ENCODE measurements around the gene PLEKHH2. TPM values are rescaled to one million over a fixed set of nuclear protein-coding genes. Genes with fewer than 3 reads are reported as not detected.
A peak's percentile ranks its signal among the peaks of the same experiment; 100 is the strongest.
"Not testable (repeated sequence)": the region's sequence is repeated elsewhere in the genome, so short reads cannot be mapped to it uniquely, and the experiment has no call there.

The PLEKHH2 gene
- total RNA-seq, 1 donor from 2014 or later = 0.84 TPM

- Mint-ChIP-seq H3K27me3 (ENCODE audit: low read depth, unreplicated experiment) (no peaks in the 10 kb centered on the region), H3K36me3 (ENCODE audit: low read depth, unreplicated experiment) (no peaks in the 10 kb centered on the region), H3K27ac (ENCODE audit: unreplicated experiment) (no peak overlapping the region), H3K4me1 (ENCODE audit: low read depth, unreplicated experiment) (peaks cover 11% of the 10 kb centered on the region), H3K4me3 (ENCODE audit: unreplicated experiment) (no peak overlapping the region), H3K9me3 (ENCODE audit: unreplicated experiment) (peaks cover 2% of the 10 kb centered on the region)
- FAIRE-seq = no peak
- Histone ChIP-seq H3K4me3 (ENCODE audit: insufficient read depth, low read depth, low read length) (no peak overlapping the region), H3K27ac (ENCODE audit: low read depth, low read length) (no peak overlapping the region), H2AFZ (ENCODE audit: low read depth, low read length) (no peak overlapping the region), H3K4me2 (ENCODE audit: low read length) (no peak overlapping the region), H3K36me3 (ENCODE audit: insufficient read depth, low read length) (no peaks in the 10 kb centered on the region), H3K9me3 (ENCODE audit: insufficient read depth, low read depth, low read length) (no peaks in the 10 kb centered on the region), H3K27me3 (ENCODE audit: insufficient read depth, low read length) (no peaks in the 10 kb centered on the region), H3K9ac (ENCODE audit: low read length) (peak overlapping the region; percentile 39), H3K4me1 (ENCODE audit: insufficient read depth, low read length) (peaks cover 10% of the 10 kb centered on the region), H4K20me1 (ENCODE audit: insufficient read depth, low read length) (no peaks in the 10 kb centered on the region), H3K79me2 (ENCODE audit: insufficient read depth, low read length) (no peaks in the 10 kb centered on the region)
- TF ChIP-seq, protein P1, sequence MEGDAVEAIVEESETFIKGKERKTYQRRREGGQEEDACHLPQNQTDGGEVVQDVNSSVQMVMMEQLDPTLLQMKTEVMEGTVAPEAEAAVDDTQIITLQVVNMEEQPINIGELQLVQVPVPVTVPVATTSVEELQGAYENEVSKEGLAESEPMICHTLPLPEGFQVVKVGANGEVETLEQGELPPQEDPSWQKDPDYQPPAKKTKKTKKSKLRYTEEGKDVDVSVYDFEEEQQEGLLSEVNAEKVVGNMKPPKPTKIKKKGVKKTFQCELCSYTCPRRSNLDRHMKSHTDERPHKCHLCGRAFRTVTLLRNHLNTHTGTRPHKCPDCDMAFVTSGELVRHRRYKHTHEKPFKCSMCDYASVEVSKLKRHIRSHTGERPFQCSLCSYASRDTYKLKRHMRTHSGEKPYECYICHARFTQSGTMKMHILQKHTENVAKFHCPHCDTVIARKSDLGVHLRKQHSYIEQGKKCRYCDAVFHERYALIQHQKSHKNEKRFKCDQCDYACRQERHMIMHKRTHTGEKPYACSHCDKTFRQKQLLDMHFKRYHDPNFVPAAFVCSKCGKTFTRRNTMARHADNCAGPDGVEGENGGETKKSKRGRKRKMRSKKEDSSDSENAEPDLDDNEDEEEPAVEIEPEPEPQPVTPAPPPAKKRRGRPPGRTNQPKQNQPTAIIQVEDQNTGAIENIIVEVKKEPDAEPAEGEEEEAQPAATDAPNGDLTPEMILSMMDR (IDR thresholded peaks at IDR 0.05; ENCODE audit: insufficient read depth, low read depth, low read length) = no peak
- no peak for TF ChIP-seq EZH2 (IDR thresholded peaks at IDR 0.05; ENCODE audit: insufficient read depth, low read length)
- DNase-seq (ENCODE audit: low read depth) = no peak
Measured at GRCh38 chr2:43725711-43726246, 88.7 kb downstream of the PLEKHH2 start.

DNA sequence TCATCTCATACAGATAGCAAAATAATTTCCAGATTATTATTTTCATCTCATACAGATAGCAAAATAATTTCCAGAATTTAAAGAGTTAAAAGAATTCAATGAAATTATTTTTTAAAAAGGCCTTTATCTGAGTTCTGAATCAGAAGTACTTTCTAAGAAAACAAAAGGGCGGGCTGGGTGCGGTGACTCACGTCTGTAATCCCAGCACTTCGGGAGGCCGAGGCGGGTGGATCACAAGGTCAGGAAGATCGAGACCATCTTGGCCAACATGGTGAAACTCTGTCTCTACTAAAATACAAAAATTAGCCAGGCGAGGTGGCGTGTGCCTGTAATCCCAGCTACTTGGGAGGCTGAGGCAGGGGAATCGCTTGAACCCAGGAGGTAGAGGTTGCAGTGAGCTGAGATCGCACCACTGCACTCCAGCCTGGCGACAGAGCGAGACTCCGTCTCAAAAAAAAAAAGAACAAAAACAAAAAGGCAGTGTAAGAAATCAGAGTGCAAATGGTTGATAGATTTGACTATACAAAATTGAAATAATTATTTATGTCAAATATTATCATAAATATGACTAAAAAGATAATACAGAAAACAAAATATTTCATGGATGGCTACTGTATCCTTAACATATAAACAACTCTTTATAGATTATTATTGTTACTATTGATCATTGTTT, 90.0 kb downstream of the PLEKHH2 start:
- H3K9ac ChIP-seq (ENCODE audit: low read length); FAIRE-seq; H4K20me1 ChIP-seq (ENCODE audit: insufficient read depth, low read length); H3K27ac ChIP-seq (ENCODE audit: low read depth, low read length); H3K9me3 Mint-ChIP-seq (ENCODE audit: unreplicated experiment); H3K79me2 ChIP-seq (ENCODE audit: insufficient read depth, low read length); H3K4me2 ChIP-seq (ENCODE audit: low read length); H3K9me3 ChIP-seq (ENCODE audit: insufficient read depth, low read depth, low read length); H3K36me3 ChIP-seq (ENCODE audit: insufficient read depth, low read length); H3K27me3 ChIP-seq (ENCODE audit: insufficient read depth, low read length); H3K4me3 ChIP-seq (ENCODE audit: insufficient read depth, low read depth, low read length); H3K36me3 Mint-ChIP-seq (ENCODE audit: low read depth, unreplicated experiment); H2AFZ ChIP-seq (ENCODE audit: low read depth, low read length); H3K27me3 Mint-ChIP-seq (ENCODE audit: low read depth, unreplicated experiment); H3K27ac Mint-ChIP-seq (ENCODE audit: unreplicated experiment); H3K4me3 Mint-ChIP-seq (ENCODE audit: unreplicated experiment): not testable (repeated sequence)
- DNase-seq (ENCODE audit: low read depth) = peak; percentile 50
- H3K4me1 ChIP-seq (ENCODE audit: insufficient read depth, low read length) = peaks cover 10% of the 10 kb centered on the region
- peaks cover 11% of the 10 kb centered on the region for H3K4me1 Mint-ChIP-seq (ENCODE audit: low read depth, unreplicated experiment)

DNA sequence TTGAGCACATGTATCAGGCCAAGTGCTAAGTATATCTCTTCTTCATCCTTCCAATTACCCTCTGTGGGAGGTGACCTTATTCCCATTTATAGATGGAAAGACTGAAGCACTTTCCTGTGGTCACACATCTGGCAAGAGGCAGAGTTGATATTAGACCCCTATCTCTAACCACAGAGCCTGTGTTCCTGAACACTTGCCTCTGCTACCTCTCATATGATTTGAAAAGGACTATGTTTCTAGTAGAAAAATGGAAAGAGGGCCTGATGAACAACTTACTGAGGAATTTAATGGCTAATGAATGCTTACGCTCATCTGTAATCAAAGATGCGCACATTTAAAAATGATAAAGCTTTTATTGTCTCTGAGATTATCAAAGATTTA, 90.6 kb downstream of the PLEKHH2 start:
- Histone ChIP-seq H3K9me3 (ENCODE audit: insufficient read depth, low read depth, low read length) (no peaks in the 10 kb centered on the region), H3K4me1 (ENCODE audit: insufficient read depth, low read length) (peaks cover 10% of the 10 kb centered on the region), H3K4me3 (ENCODE audit: insufficient read depth, low read depth, low read length) (no peak overlapping the region), H3K79me2 (ENCODE audit: insufficient read depth, low read length) (no peaks in the 10 kb centered on the region), H4K20me1 (ENCODE audit: insufficient read depth, low read length) (no peaks in the 10 kb centered on the region), H3K27me3 (ENCODE audit: insufficient read depth, low read length) (no peaks in the 10 kb centered on the region), H3K27ac (ENCODE audit: low read depth, low read length) (no peak overlapping the region), H3K36me3 (ENCODE audit: insufficient read depth, low read length) (no peaks in the 10 kb centered on the region), H2AFZ (ENCODE audit: low read depth, low read length) (no peak overlapping the region), H3K4me2 (ENCODE audit: low read length) (no peak overlapping the region), H3K9ac (ENCODE audit: low read length) (no peak overlapping the region)
- H3K36me3 Mint-ChIP-seq (ENCODE audit: low read depth, unreplicated experiment) = no peaks in the 10 kb centered on the region
- no peaks in the 10 kb centered on the region for H3K27me3 Mint-ChIP-seq (ENCODE audit: low read depth, unreplicated experiment)
- DNase-seq (ENCODE audit: low read depth) = peak; percentile 34
- TF ChIP-seq, protein P1 (IDR thresholded peaks at IDR 0.05; ENCODE audit: insufficient read depth, low read depth, low read length) = no peak
- no peak for TF ChIP-seq EZH2 (IDR thresholded peaks at IDR 0.05; ENCODE audit: insufficient read depth, low read length)
- H3K4me3 Mint-ChIP-seq (ENCODE audit: unreplicated experiment) = no peak overlapping the region
- no peak overlapping the region for H3K27ac Mint-ChIP-seq (ENCODE audit: unreplicated experiment)
- H3K9me3 Mint-ChIP-seq (ENCODE audit: unreplicated experiment) = peaks cover 2% of the 10 kb centered on the region
- no peak for FAIRE-seq
- H3K4me1 Mint-ChIP-seq (ENCODE audit: low read depth, unreplicated experiment) = peaks cover 11% of the 10 kb centered on the region

Data from astrocyte (in vitro differentiated cells and primary cell).